HEK293 (cell line): ENCODE measurements around the gene SYTL3.

Experiments
- HOXA7 ChIP-seq: sonication (generic); formaldehyde crosslinking; IDR thresholded peaks from 2 replicates; pipeline ENCODE4 v1.8.1; 2022; ENCODE audit warnings: missing genetic modification reagents, borderline replicate concordance
- IKZF3 ChIP-seq: fragments of 450-650 bp; IDR thresholded peaks from 2 replicates; pipeline ENCODE4 v1.5.0; 2018; ENCODE audit warnings: missing biosample characterization, mild to moderate bottlenecking, missing genetic modification characterization, moderate library complexity
- KLF7 ChIP-seq: fragments of 450-650 bp; formaldehyde crosslinking; IDR thresholded peaks from 2 replicates; pipeline ENCODE4 v1.5.1; 2016; ENCODE audit warnings: missing biosample characterization, missing genetic modification characterization, borderline replicate concordance
- KLF9 ChIP-seq: fragments of 450-650 bp; formaldehyde crosslinking; IDR thresholded peaks from 2 replicates; pipeline ENCODE4 v1.5.1; 2016; ENCODE audit warnings: missing biosample characterization, missing genetic modification characterization, low read depth
- PRDM1 ChIP-seq: fragments of 450-650 bp; formaldehyde crosslinking; IDR thresholded peaks from 2 replicates; pipeline ENCODE4; 2016; ENCODE audit warnings: missing biosample characterization, missing genetic modification characterization
- PRDM2 ChIP-seq: fragments of 450-650 bp; formaldehyde crosslinking; IDR thresholded peaks from 2 replicates; pipeline ENCODE4 v1.5.1; 2016; ENCODE audit warnings: missing biosample characterization, missing genetic modification characterization, borderline replicate concordance
- REST ChIP-seq: fragments of 450-650 bp; formaldehyde crosslinking; IDR thresholded peaks from 2 replicates; pipeline ENCODE4 v1.5.1; 2016; ENCODE audit warnings: missing biosample characterization, missing genetic modification characterization
- ZBTB1 ChIP-seq: fragments of 450-650 bp; formaldehyde crosslinking; IDR thresholded peaks from 2 replicates; pipeline ENCODE4 v1.5.1; 2016; ENCODE audit warnings: missing biosample characterization, missing genetic modification characterization
- ZBTB44 ChIP-seq: fragments of 450-650 bp; IDR thresholded peaks from 2 replicates; pipeline ENCODE4 v1.5.1; 2018; ENCODE audit warnings: missing biosample characterization, mild to moderate bottlenecking, missing genetic modification characterization
- ZFHX2 ChIP-seq: fragments of 450-650 bp; formaldehyde crosslinking; conservative IDR thresholded peaks from 2 replicates; pipeline ENCODE4 v1.5.1; 2016; ENCODE audit warnings: missing biosample characterization, missing genetic modification characterization
- ZFP37 ChIP-seq: fragments of 450-650 bp; formaldehyde crosslinking; IDR thresholded peaks from 2 replicates; pipeline ENCODE4 v1.5.1; 2016; ENCODE audit warnings: missing biosample characterization, missing genetic modification characterization
- ZFP41 ChIP-seq: fragments of 450-650 bp; formaldehyde crosslinking; IDR thresholded peaks from 2 replicates; pipeline ENCODE4 v1.5.1; 2016; ENCODE audit warnings: missing biosample characterization, missing genetic modification characterization, borderline replicate concordance
- ZNF112 ChIP-seq: fragments of 450-650 bp; formaldehyde crosslinking; IDR thresholded peaks from 2 replicates; pipeline ENCODE4 v1.5.0; 2017; ENCODE audit warnings: missing biosample characterization, missing genetic modification characterization
- ZNF214 ChIP-seq: fragments of 450-650 bp; formaldehyde crosslinking; IDR thresholded peaks from 2 replicates; pipeline ENCODE4 v1.5.1; 2017; ENCODE audit warnings: missing biosample characterization, mild to moderate bottlenecking, missing genetic modification characterization, borderline replicate concordance
- ZNF280C ChIP-seq: fragments of 450-650 bp; formaldehyde crosslinking; IDR thresholded peaks from 2 replicates; pipeline ENCODE4 v1.5.1; 2016; ENCODE audit warnings: missing biosample characterization, missing genetic modification characterization
- ZNF335 ChIP-seq: fragments of 450-650 bp; formaldehyde crosslinking; conservative IDR thresholded peaks from 2 replicates; pipeline ENCODE4 v1.5.1; 2016; ENCODE audit warnings: missing biosample characterization, missing genetic modification characterization
- ZNF350 ChIP-seq: fragments of 450-650 bp; formaldehyde crosslinking; IDR thresholded peaks from 2 replicates; pipeline ENCODE4 v1.5.0; 2017; ENCODE audit warnings: missing biosample characterization, mild to moderate bottlenecking, missing genetic modification characterization
- ZNF513 ChIP-seq: fragments of 450-650 bp; IDR thresholded peaks from 2 replicates; pipeline ENCODE4 v1.5.1; 2018; ENCODE audit warnings: missing biosample characterization, missing genetic modification characterization
- ZNF530 ChIP-seq: fragments of 450-650 bp; formaldehyde crosslinking; IDR thresholded peaks from 2 replicates; pipeline ENCODE4 v1.5.1; 2016; ENCODE audit warnings: low read depth, missing biosample characterization, missing genetic modification characterization
- ZNF560 ChIP-seq: fragments of 450-650 bp; formaldehyde crosslinking; IDR thresholded peaks from 2 replicates; pipeline ENCODE4 v1.5.1; 2017; ENCODE audit warnings: missing biosample characterization, missing genetic modification characterization, borderline replicate concordance
- ZNF610 ChIP-seq: fragments of 450-650 bp; formaldehyde crosslinking; IDR thresholded peaks from 2 replicates; pipeline ENCODE4 v1.5.1; 2016; ENCODE audit warnings: missing biosample characterization, missing genetic modification characterization, borderline replicate concordance
- ZNF621 ChIP-seq: fragments of 450-650 bp; formaldehyde crosslinking; IDR thresholded peaks from 2 replicates; pipeline ENCODE4 v1.5.1; 2017; ENCODE audit warnings: missing biosample characterization, missing genetic modification characterization
- ZNF658 ChIP-seq: fragments of 450-650 bp; formaldehyde crosslinking; IDR thresholded peaks from 2 replicates; pipeline ENCODE4; 2016; ENCODE audit warnings: missing biosample characterization, missing genetic modification characterization

SYTL3 gene

GRCh38 chr6:158703837-158704822, 54.3 kb downstream of the SYTL3 start (continued):
- no peak for TF ChIP-seq ZNF610 (tag by site-specific recombination)
- peak; percentile 37; the same call in 1 of the 2 replicates for TF ChIP-seq KLF9 (tag by site-specific recombination)
- TF ChIP-seq ZNF350 (tag by site-specific recombination) = no peak
- TF ChIP-seq REST (tag by site-specific recombination) = no peak
- TF ChIP-seq ZNF280C = no peak
- peak; percentile 84 for TF ChIP-seq ZNF335 (tag by site-specific recombination)
- TF ChIP-seq HOXA7 (CRISPR knock-in tag) = no peak
- TF ChIP-seq ZNF560 (tag by site-specific recombination) = no peak
- TF ChIP-seq ZFP41 (tag by site-specific recombination) = no peak
- TF ChIP-seq ZNF214 (tag by site-specific recombination) = no peak
- TF ChIP-seq ZNF530 = no peak
- no peak for TF ChIP-seq ZNF621
- TF ChIP-seq ZNF513 (tag by site-specific recombination) = no peak
- TF ChIP-seq KLF7 (tag by site-specific recombination) = peak; percentile 83
- peak; percentile 79; the same call in 1 of the 2 replicates for TF ChIP-seq ZFP37
- no peak for TF ChIP-seq PRDM1 (tag by site-specific recombination)
- TF ChIP-seq ZFHX2 (tag by site-specific recombination) = 0 out of 2 replicates have a peak, but pooled peaks have one; percentile 31
- no peak for TF ChIP-seq PRDM2 (tag by site-specific recombination)
- no peak for TF ChIP-seq IKZF3 (tag by site-specific recombination)
- TF ChIP-seq ZBTB44 (tag by site-specific recombination) = no peak; the same call in 1 of the 2 replicates
- TF ChIP-seq ZNF658 (tag by site-specific recombination) = no peak
- TF ChIP-seq ZNF112 (tag by site-specific recombination) = no peak
- TF ChIP-seq ZBTB1 (tag by site-specific recombination) = no peak
